Measurements from ENCODE around the gene GAD1. TPM values are rescaled to one million over a fixed set of nuclear protein-coding genes. Genes with fewer than 3 reads are reported as not detected.

The GAD1 gene
- total and polyA plus RNA-seq, 2 donors from 2014 or later, result 1.1 to 4.1 TPM

DNA sequence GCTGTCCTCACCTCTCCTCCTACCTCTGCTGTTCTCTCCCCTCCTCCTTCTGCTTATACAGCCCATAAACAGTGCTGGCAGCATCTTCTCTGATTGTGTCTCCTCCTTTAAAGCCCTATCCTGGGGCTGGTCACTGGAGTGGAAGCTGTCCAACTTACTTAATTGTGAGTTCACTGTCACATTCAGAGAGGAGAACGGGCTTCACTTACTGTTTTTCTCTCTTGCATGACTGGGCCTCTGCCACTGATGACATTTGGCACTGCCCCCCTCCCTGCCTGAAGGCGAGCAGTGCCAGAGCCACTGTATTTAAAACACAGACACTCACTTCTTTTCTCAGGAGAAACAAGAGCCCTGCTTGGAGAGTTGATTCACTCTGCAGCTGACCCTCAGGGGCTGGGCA lies 12.3 kb downstream of the GAD1 start:
- DNase-seq (no peak), FAIRE-seq (no peak)
- no peak overlapping the region for H3K27ac ChIP-seq (ENCODE audit: low read depth in 2 of 2, low read length in 2 of 2)
- H3K9me3 ChIP-seq (ENCODE audit: control insufficient read depth in 2 of 3, insufficient read depth in 1 of 3, low read length in 3 of 3), result no peaks in the 10 kb centered on the region
- no peaks in the 10 kb centered on the region for H3K36me3 ChIP-seq (ENCODE audit: control insufficient read depth in 2 of 3, insufficient read depth in 3 of 3, low read length in 3 of 3)
- intact Hi-C loops (cut with DNase I), result no loop called here
- H3K27me3 ChIP-seq (ENCODE audit: control insufficient read depth, insufficient read depth, low read length), result peaks cover 9% of the 10 kb centered on the region
- TF ChIP-seq, protein P1, sequence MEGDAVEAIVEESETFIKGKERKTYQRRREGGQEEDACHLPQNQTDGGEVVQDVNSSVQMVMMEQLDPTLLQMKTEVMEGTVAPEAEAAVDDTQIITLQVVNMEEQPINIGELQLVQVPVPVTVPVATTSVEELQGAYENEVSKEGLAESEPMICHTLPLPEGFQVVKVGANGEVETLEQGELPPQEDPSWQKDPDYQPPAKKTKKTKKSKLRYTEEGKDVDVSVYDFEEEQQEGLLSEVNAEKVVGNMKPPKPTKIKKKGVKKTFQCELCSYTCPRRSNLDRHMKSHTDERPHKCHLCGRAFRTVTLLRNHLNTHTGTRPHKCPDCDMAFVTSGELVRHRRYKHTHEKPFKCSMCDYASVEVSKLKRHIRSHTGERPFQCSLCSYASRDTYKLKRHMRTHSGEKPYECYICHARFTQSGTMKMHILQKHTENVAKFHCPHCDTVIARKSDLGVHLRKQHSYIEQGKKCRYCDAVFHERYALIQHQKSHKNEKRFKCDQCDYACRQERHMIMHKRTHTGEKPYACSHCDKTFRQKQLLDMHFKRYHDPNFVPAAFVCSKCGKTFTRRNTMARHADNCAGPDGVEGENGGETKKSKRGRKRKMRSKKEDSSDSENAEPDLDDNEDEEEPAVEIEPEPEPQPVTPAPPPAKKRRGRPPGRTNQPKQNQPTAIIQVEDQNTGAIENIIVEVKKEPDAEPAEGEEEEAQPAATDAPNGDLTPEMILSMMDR (IDR thresholded peaks at IDR 0.05; ENCODE audit: borderline replicate concordance, extremely low read depth, insufficient read depth), result no peak
- no peak overlapping the region for H3K4me3 ChIP-seq (ENCODE audit: low read length in 3 of 3)
- H3K4me1 ChIP-seq (ENCODE audit: control insufficient read depth in 2 of 3, insufficient read depth in 2 of 3, low read depth in 1 of 3, low read length in 3 of 3), result peaks cover 0 to under 1% (median 0%) of the 10 kb centered on the region in 3 donors
- no peak overlapping the region for H3K9ac ChIP-seq (ENCODE audit: low read length in 3 of 3)

DNA sequence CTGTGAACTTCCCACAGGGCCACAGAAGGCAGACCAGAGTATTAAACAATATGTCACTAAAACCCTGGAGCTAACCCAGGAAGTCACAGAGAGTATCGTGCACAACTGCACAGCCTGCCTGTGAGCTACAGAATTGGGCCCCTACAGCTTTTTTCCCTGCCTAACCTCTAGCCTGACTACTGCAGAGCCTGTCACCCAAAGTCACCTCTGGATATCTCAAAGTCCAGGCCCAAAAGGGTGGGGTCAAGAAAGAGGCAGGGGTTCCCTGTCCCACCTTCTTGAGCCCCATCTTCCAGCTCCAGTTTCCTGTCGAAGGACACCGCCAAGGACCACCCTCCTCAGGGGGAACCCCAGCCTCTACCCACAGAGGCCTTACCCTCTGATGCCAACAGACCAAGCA lies 13.5 kb downstream of the GAD1 start:
- Histone ChIP-seq H3K27ac (ENCODE audit: low read depth in 2 of 2, low read length in 2 of 2) (no peak overlapping the region), H3K9ac (ENCODE audit: low read length in 3 of 3) (no peak overlapping the region), H3K27me3 (ENCODE audit: control insufficient read depth, insufficient read depth, low read length) (peaks cover 5% of the 10 kb centered on the region), H3K9me3 (ENCODE audit: control insufficient read depth in 2 of 3, insufficient read depth in 1 of 3, low read length in 3 of 3) (no peaks in the 10 kb centered on the region), H3K4me1 (ENCODE audit: control insufficient read depth in 2 of 3, insufficient read depth in 2 of 3, low read depth in 1 of 3, low read length in 3 of 3) (no peaks in the 10 kb centered on the region), H3K4me3 (ENCODE audit: low read length in 3 of 3) (no peak overlapping the region), H3K36me3 (ENCODE audit: control insufficient read depth in 2 of 3, insufficient read depth in 3 of 3, low read length in 3 of 3) (no peaks in the 10 kb centered on the region)
- intact Hi-C loops (cut with DNase I), result no loop called here
- FAIRE-seq (no peak), DNase-seq (no peak)
- TF ChIP-seq, protein P1 (IDR thresholded peaks at IDR 0.05; ENCODE audit: borderline replicate concordance, extremely low read depth, insufficient read depth), result no peak

DNA sequence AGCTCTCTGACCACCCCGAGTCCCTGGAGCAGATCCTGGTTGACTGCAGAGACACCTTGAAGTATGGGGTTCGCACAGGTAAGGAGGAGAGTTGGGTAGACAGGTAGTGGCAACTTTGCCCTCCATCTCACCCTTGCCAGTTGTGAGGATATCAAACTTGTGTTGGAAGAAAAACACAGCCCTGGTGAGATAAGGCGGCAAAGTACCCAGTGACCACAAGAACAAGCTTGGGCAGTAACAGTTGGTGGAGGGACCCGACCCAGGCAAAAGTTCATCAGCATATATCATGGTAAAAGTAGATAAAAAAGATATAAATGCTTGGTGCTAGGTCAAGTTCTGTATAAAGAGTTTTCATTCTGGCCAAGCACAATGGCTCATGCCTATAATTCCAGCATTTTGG lies 14.4 kb downstream of the GAD1 start:
- Histone ChIP-seq H3K9ac (ENCODE audit: low read length in 3 of 3) (no peak overlapping the region), H3K36me3 (ENCODE audit: control insufficient read depth in 2 of 3, insufficient read depth in 3 of 3, low read length in 3 of 3) (no peaks in the 10 kb centered on the region), H3K4me1 (ENCODE audit: control insufficient read depth in 2 of 3, insufficient read depth in 2 of 3, low read depth in 1 of 3, low read length in 3 of 3) (no peaks in the 10 kb centered on the region), H3K9me3 (ENCODE audit: control insufficient read depth in 2 of 3, insufficient read depth in 1 of 3, low read length in 3 of 3) (no peaks in the 10 kb centered on the region), H3K4me3 (ENCODE audit: low read length in 3 of 3) (no peak overlapping the region), H3K27me3 (ENCODE audit: control insufficient read depth, insufficient read depth, low read length) (peaks cover 5% of the 10 kb centered on the region), H3K27ac (ENCODE audit: low read depth in 2 of 2, low read length in 2 of 2) (no peak overlapping the region)
- TF ChIP-seq, protein P1 (IDR thresholded peaks at IDR 0.05; ENCODE audit: borderline replicate concordance, extremely low read depth, insufficient read depth), result no peak
- DNase-seq (no peak), FAIRE-seq (no peak)
- intact Hi-C loops (cut with DNase I), result no loop called here

DNA sequence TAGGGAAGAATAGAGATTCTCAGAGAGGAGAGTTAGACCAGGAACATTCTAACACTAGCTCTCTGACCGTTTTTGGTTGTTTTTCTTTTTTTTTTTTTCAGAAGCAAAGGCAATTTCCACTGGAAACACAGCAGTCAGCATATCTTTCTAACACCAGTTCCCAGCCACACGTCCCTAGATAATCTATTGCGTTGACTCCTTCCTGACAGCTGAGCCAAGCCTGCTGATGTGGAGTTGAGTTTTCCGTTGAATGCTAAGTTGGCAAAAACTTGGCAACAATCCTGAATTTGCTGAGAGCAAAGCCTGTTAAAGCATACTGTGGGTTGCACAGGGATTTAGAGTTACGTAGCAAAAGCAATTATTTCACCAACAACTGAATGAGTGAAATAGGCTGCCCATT lies 19.3 kb downstream of the GAD1 start:
- H3K9me3 ChIP-seq (ENCODE audit: control insufficient read depth in 2 of 3, insufficient read depth in 1 of 3, low read length in 3 of 3), result no peaks in the 10 kb centered on the region
- H3K9ac ChIP-seq (ENCODE audit: low read length in 3 of 3), result no peak overlapping the region
- H3K4me3 ChIP-seq (ENCODE audit: low read length in 3 of 3), result no peak overlapping the region
- intact Hi-C loops (cut with DNase I), result no loop called here
- no peaks in the 10 kb centered on the region for H3K27me3 ChIP-seq (ENCODE audit: control insufficient read depth, insufficient read depth, low read length)
- DNase-seq, result no peak
- H3K36me3 ChIP-seq (ENCODE audit: control insufficient read depth in 2 of 3, insufficient read depth in 3 of 3, low read length in 3 of 3), result no peaks in the 10 kb centered on the region
- TF ChIP-seq, protein P1 (IDR thresholded peaks at IDR 0.05; ENCODE audit: borderline replicate concordance, extremely low read depth, insufficient read depth), result no peak
- H3K27ac ChIP-seq (ENCODE audit: low read depth in 2 of 2, low read length in 2 of 2), result no peak overlapping the region
- no peaks in the 10 kb centered on the region for H3K4me1 ChIP-seq (ENCODE audit: control insufficient read depth in 2 of 3, insufficient read depth in 2 of 3, low read depth in 1 of 3, low read length in 3 of 3)
- no peak for FAIRE-seq
